ENCODE results near the gene PTCHD1. TPM values are rescaled to one million over a fixed set of nuclear protein-coding genes. Genes with fewer than 3 reads are reported as not detected.

PTCHD1 gene
- total RNA-seq, 1 donor from 2014 or later: 0.06 TPM

GRCh38 chrX:23392195-23392594 is 57.5 kb downstream of the PTCHD1 start:
- no peak overlapping the region for H3K4me3 ChIP-seq (ENCODE audit: low read depth, low read length)
- TF ChIP-seq CTCF (conservative IDR thresholded peaks at IDR 0.05; ENCODE audit: low read depth, low read length): no peak
- no peak for DNase-seq (ENCODE audit: low read depth)

- DNase-seq (ENCODE audit: low read depth): no peak
- no peak overlapping the region for H3K4me3 ChIP-seq (ENCODE audit: low read depth, low read length)
- TF ChIP-seq CTCF (conservative IDR thresholded peaks at IDR 0.05; ENCODE audit: low read depth, low read length): no peak
Observed at GRCh38 chrX:23394421-23394820, 59.8 kb downstream of the PTCHD1 start.

- DNase-seq (ENCODE audit: low read depth): no peak
- TF ChIP-seq CTCF (conservative IDR thresholded peaks at IDR 0.05; ENCODE audit: low read depth, low read length): no peak
- H3K4me3 ChIP-seq (ENCODE audit: low read depth, low read length): no peak overlapping the region
Observed at GRCh38 chrX:23396263-23396662, 61.6 kb downstream of the PTCHD1 start.

- H3K4me3 ChIP-seq (ENCODE audit: low read depth, low read length): no peak overlapping the region
- no peak for DNase-seq (ENCODE audit: low read depth)
- TF ChIP-seq CTCF (conservative IDR thresholded peaks at IDR 0.05; ENCODE audit: low read depth, low read length): no peak
Observed at GRCh38 chrX:23398570-23398969, 63.9 kb downstream of the PTCHD1 start.

- no peak for DNase-seq (ENCODE audit: low read depth)
- no peak overlapping the region for H3K4me3 ChIP-seq (ENCODE audit: low read depth, low read length)
- TF ChIP-seq CTCF (conservative IDR thresholded peaks at IDR 0.05; ENCODE audit: low read depth, low read length): peak; percentile 48
Observed at GRCh38 chrX:23403849-23404248, 69.2 kb downstream of the PTCHD1 start.

GRCh38 chrX:23422912-23423311 is 88.3 kb downstream of the PTCHD1 start:
- no peak for DNase-seq (ENCODE audit: low read depth)
- H3K4me3 ChIP-seq (ENCODE audit: low read depth, low read length): no peak overlapping the region
- TF ChIP-seq CTCF (conservative IDR thresholded peaks at IDR 0.05; ENCODE audit: low read depth, low read length): no peak

GRCh38 chrX:23434356-23434884 is 99.8 kb downstream of the PTCHD1 start:
- H3K4me3 ChIP-seq (ENCODE audit: low read depth, low read length): no peak overlapping the region
- DNase-seq (ENCODE audit: low read depth): no peak
- no peak for TF ChIP-seq CTCF (conservative IDR thresholded peaks at IDR 0.05; ENCODE audit: low read depth, low read length)

Measured in epithelial cell of proximal tubule (primary cell).